HEK293 (cell line): Measurements from ENCODE around the gene EEF1AKMT3.

ENCODE experiments used
- BCL11A ChIP-seq: fragments of 450-650 bp; formaldehyde crosslinking; IDR thresholded peaks from 2 replicates; pipeline ENCODE4 v1.5.1; 2016; ENCODE audit warnings: low read depth, missing biosample characterization, missing genetic modification characterization
- HOXC10 ChIP-seq: sonication (generic); formaldehyde crosslinking; IDR thresholded peaks from 2 replicates; pipeline ENCODE4 v1.8.1; 2023; ENCODE audit warnings: mild to moderate bottlenecking, missing genetic modification reagents
- KLF1 ChIP-seq: fragments of 450-650 bp; formaldehyde crosslinking; IDR thresholded peaks from 2 replicates; pipeline ENCODE4 v1.5.1; 2016; ENCODE audit warnings: missing biosample characterization, missing genetic modification characterization
- KLF7 ChIP-seq: fragments of 450-650 bp; formaldehyde crosslinking; IDR thresholded peaks from 2 replicates; pipeline ENCODE4 v1.5.1; 2016; ENCODE audit warnings: missing biosample characterization, missing genetic modification characterization, borderline replicate concordance
- MZF1 ChIP-seq: fragments of 450-650 bp; formaldehyde crosslinking; IDR thresholded peaks from 2 replicates; pipeline ENCODE4 v1.5.1; 2017; ENCODE audit warnings: missing biosample characterization, missing genetic modification characterization, borderline replicate concordance
- OVOL3 ChIP-seq: fragments of 450-650 bp; formaldehyde crosslinking; IDR thresholded peaks from 2 replicates; pipeline ENCODE4 v1.5.1; 2016; ENCODE audit warnings: missing biosample characterization, missing genetic modification characterization
- REPIN1 ChIP-seq: fragments of 450-650 bp; formaldehyde crosslinking; IDR thresholded peaks from 2 replicates; pipeline ENCODE4 v1.5.1; 2017; ENCODE audit warnings: missing biosample characterization, missing genetic modification characterization, low read depth
- WT1 ChIP-seq: fragments of 450-650 bp; formaldehyde crosslinking; IDR thresholded peaks from 2 replicates; pipeline ENCODE4 v1.5.1; 2016; ENCODE audit warnings: missing biosample characterization, missing genetic modification characterization
- ZBTB7A ChIP-seq: fragments of 450-650 bp; formaldehyde crosslinking; IDR thresholded peaks from 2 replicates; pipeline ENCODE4 v1.5.1; 2016; ENCODE audit warnings: low read depth, missing biosample characterization, missing genetic modification characterization
- ZNF146 ChIP-seq: fragments of 450-650 bp; formaldehyde crosslinking; IDR thresholded peaks from 2 replicates; pipeline ENCODE4 v1.5.1; 2016; ENCODE audit warnings: missing biosample characterization, missing genetic modification characterization
- ZNF155 ChIP-seq: fragments of 450-650 bp; formaldehyde crosslinking; IDR thresholded peaks from 2 replicates; pipeline ENCODE4 v1.5.1; 2016; ENCODE audit warnings: missing biosample characterization, missing genetic modification characterization
- ZNF169 ChIP-seq: fragments of 450-650 bp; formaldehyde crosslinking; IDR thresholded peaks from 2 replicates; pipeline ENCODE4 v1.5.1; 2016; ENCODE audit warnings: missing biosample characterization, missing genetic modification characterization
- ZNF266 ChIP-seq: fragments of 450-650 bp; formaldehyde crosslinking; IDR thresholded peaks from 2 replicates; pipeline ENCODE4 v1.5.1; 2016; ENCODE audit warnings: missing biosample characterization, missing genetic modification characterization, low read depth
- ZNF302 ChIP-seq: fragments of 450-650 bp; formaldehyde crosslinking; IDR thresholded peaks from 2 replicates; pipeline ENCODE4 v1.5.1; 2016; ENCODE audit warnings: missing biosample characterization, missing genetic modification characterization, low read depth
- ZNF350 ChIP-seq: fragments of 450-650 bp; formaldehyde crosslinking; IDR thresholded peaks from 2 replicates; pipeline ENCODE4 v1.5.0; 2017; ENCODE audit warnings: missing biosample characterization, mild to moderate bottlenecking, missing genetic modification characterization
- ZNF366 ChIP-seq: fragments of 450-650 bp; formaldehyde crosslinking; conservative IDR thresholded peaks from 2 replicates; pipeline ENCODE4 v1.5.1; 2016; ENCODE audit warnings: missing biosample characterization, missing genetic modification characterization
- ZNF391 ChIP-seq: fragments of 450-650 bp; formaldehyde crosslinking; IDR thresholded peaks from 2 replicates; pipeline ENCODE4 v1.5.1; 2016; ENCODE audit warnings: low read depth, missing biosample characterization, missing genetic modification characterization, borderline replicate concordance
- ZNF501 ChIP-seq: fragments of 450-650 bp; formaldehyde crosslinking; IDR thresholded peaks from 2 replicates; pipeline ENCODE4 v1.5.1; 2016; ENCODE audit warnings: missing biosample characterization, missing genetic modification characterization
- ZNF558 ChIP-seq: fragments of 450-650 bp; formaldehyde crosslinking; IDR thresholded peaks from 2 replicates; pipeline ENCODE4 v1.5.1; 2016; ENCODE audit warnings: missing biosample characterization, missing genetic modification characterization
- ZNF747 ChIP-seq: fragments of 450-650 bp; formaldehyde crosslinking; IDR thresholded peaks from 2 replicates; pipeline ENCODE4 v1.5.1; 2016; ENCODE audit warnings: missing biosample characterization, missing genetic modification characterization
- ZNF785 ChIP-seq: fragments of 450-650 bp; formaldehyde crosslinking; IDR thresholded peaks from 2 replicates; pipeline ENCODE4 v1.5.1; 2016; ENCODE audit warnings: missing biosample characterization, missing genetic modification characterization
- ZNF791 ChIP-seq: fragments of 450-650 bp; formaldehyde crosslinking; IDR thresholded peaks from 2 replicates; pipeline ENCODE4 v1.5.1; 2016; ENCODE audit warnings: missing biosample characterization, missing genetic modification characterization
- ZXDB ChIP-seq: fragments of 450-650 bp; formaldehyde crosslinking; IDR thresholded peaks from 2 replicates; pipeline ENCODE4 v1.5.1; 2016; ENCODE audit warnings: missing biosample characterization, missing genetic modification characterization
- TF ChIP-seq, protein P1 (sequence below): fragments of 450-650 bp; formaldehyde crosslinking; IDR thresholded peaks from 2 replicates; pipeline ENCODE4 v1.5.1; 2016; ENCODE audit warnings: missing biosample characterization, missing genetic modification characterization
- TF ChIP-seq, protein P2 (sequence below): sonication (generic); formaldehyde crosslinking; IDR thresholded peaks from 2 replicates; pipeline ENCODE4 v1.8.1; 2022; ENCODE audit warnings: mild to moderate bottlenecking, moderate library complexity, missing genetic modification reagents
- TF ChIP-seq, protein P3 (sequence below): fragments of 450-650 bp; formaldehyde crosslinking; IDR thresholded peaks from 2 replicates; pipeline ENCODE4 v1.5.1; 2016; ENCODE audit warnings: missing biosample characterization, missing genetic modification characterization
- TF ChIP-seq, protein P4 (sequence below): fragments of 450-650 bp; formaldehyde crosslinking; IDR thresholded peaks from 2 replicates; pipeline ENCODE4 v1.5.1; 2016; ENCODE audit warnings: missing biosample characterization, missing genetic modification characterization
- TF ChIP-seq, protein P5 (sequence below): fragments of 450-650 bp; formaldehyde crosslinking; optimal IDR thresholded peaks from 2 replicates; pipeline ENCODE3; 2016; ENCODE audit warnings: missing biosample characterization, mild to moderate bottlenecking, missing genetic modification characterization
- TF ChIP-seq, protein P6 (sequence below): fragments of 450-650 bp; formaldehyde crosslinking; IDR thresholded peaks from 2 replicates; pipeline ENCODE4 v1.5.1; 2016; ENCODE audit warnings: missing biosample characterization, missing genetic modification characterization

EEF1AKMT3 gene

DNA sequence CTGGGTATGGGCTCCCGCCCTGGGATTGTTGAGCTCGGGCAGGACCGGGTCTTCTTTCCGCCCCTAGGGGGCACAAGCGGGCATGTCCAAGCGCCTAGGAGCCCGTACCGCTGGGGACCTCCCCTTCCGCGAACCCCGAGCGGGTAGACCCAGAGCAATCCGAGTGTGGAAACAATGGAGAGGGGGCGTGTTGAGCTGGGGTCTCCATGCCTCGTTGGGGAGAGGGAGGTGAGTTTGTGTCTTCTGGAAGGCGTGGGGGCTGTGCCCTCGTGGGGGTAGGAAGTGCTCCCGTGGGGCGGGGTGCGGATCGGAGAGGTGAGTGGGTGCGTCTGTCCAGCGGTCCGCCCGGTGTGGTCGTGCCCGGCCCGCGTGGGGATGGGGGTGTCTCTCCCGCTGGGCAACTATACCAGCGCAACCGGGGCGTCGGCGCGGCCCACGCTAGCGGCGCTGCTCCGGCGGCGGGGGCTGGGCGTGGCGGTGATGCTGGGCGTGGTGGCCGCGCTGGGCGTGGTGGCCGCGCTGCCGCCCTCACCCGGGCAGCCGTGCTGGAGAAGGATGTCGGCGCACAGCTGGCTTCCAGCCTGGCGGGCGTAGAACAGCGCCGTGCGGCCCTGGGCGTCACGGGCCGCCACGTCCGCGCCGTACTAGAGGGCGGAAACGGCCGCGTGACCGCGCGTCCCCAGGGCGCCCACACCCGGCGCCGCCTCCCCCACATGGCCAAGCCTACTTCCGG, 46.1 kb upstream of the EEF1AKMT3 start (continued):
- no peak for TF ChIP-seq ZNF155 (tag by site-specific recombination)
- TF ChIP-seq, protein P1, sequence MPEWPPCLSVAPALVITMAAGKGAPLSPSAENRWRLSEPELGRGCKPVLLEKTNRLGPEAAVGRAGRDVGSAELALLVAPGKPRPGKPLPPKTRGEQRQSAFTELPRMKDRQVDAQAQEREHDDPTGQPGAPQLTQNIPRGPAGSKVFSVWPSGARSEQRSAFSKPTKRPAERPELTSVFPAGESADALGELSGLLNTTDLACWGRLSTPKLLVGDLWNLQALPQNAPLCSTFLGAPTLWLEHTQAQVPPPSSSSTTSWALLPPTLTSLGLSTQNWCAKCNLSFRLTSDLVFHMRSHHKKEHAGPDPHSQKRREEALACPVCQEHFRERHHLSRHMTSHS: no peak
- no peak for TF ChIP-seq ZNF350 (tag by site-specific recombination)
- TF ChIP-seq, protein P2, sequence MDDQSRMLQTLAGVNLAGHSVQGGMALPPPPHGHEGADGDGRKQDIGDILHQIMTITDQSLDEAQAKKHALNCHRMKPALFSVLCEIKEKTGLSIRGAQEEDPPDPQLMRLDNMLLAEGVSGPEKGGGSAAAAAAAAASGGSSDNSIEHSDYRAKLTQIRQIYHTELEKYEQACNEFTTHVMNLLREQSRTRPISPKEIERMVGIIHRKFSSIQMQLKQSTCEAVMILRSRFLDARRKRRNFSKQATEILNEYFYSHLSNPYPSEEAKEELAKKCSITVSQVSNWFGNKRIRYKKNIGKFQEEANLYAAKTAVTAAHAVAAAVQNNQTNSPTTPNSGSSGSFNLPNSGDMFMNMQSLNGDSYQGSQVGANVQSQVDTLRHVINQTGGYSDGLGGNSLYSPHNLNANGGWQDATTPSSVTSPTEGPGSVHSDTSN (CRISPR knock-in tag): peak; percentile 56; the same call in 1 of the 2 replicates
- TF ChIP-seq ZNF169 (tag by site-specific recombination): no peak
- TF ChIP-seq ZNF302 (tag by site-specific recombination): no peak
- peak; percentile 96; the same call in 1 of the 2 replicates for TF ChIP-seq KLF7 (tag by site-specific recombination)
- TF ChIP-seq, protein P3, sequence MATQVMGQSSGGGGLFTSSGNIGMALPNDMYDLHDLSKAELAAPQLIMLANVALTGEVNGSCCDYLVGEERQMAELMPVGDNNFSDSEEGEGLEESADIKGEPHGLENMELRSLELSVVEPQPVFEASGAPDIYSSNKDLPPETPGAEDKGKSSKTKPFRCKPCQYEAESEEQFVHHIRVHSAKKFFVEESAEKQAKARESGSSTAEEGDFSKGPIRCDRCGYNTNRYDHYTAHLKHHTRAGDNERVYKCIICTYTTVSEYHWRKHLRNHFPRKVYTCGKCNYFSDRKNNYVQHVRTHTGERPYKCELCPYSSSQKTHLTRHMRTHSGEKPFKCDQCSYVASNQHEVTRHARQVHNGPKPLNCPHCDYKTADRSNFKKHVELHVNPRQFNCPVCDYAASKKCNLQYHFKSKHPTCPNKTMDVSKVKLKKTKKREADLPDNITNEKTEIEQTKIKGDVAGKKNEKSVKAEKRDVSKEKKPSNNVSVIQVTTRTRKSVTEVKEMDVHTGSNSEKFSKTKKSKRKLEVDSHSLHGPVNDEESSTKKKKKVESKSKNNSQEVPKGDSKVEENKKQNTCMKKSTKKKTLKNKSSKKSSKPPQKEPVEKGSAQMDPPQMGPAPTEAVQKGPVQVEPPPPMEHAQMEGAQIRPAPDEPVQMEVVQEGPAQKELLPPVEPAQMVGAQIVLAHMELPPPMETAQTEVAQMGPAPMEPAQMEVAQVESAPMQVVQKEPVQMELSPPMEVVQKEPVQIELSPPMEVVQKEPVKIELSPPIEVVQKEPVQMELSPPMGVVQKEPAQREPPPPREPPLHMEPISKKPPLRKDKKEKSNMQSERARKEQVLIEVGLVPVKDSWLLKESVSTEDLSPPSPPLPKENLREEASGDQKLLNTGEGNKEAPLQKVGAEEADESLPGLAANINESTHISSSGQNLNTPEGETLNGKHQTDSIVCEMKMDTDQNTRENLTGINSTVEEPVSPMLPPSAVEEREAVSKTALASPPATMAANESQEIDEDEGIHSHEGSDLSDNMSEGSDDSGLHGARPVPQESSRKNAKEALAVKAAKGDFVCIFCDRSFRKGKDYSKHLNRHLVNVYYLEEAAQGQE (tag by site-specific recombination): peak; percentile 82
- peak; percentile 82; the same call in 1 of the 2 replicates for TF ChIP-seq ZNF391 (tag by site-specific recombination)
- peak; percentile 49; the same call in 1 of the 2 replicates for TF ChIP-seq BCL11A (tag by site-specific recombination)
- no peak for TF ChIP-seq ZNF791 (tag by site-specific recombination)
- TF ChIP-seq MZF1: peak; percentile 65; the same call in 1 of the 2 replicates
- TF ChIP-seq, protein P4, sequence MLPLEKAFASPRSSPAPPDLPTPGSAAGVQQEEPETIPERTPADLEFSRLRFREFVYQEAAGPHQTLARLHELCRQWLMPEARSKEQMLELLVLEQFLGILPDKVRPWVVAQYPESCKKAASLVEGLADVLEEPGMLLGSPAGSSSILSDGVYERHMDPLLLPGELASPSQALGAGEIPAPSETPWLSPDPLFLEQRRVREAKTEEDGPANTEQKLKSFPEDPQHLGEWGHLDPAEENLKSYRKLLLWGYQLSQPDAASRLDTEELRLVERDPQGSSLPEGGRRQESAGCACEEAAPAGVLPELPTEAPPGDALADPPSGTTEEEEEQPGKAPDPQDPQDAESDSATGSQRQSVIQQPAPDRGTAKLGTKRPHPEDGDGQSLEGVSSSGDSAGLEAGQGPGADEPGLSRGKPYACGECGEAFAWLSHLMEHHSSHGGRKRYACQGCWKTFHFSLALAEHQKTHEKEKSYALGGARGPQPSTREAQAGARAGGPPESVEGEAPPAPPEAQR: peak; percentile 72; the same call in 1 of the 2 replicates
- no peak; the same call in 1 of the 2 replicates for TF ChIP-seq ZNF558 (tag by site-specific recombination)
- TF ChIP-seq KLF1 (tag by site-specific recombination): peak; percentile 95
- no peak for TF ChIP-seq ZNF266 (tag by site-specific recombination)
- 0 out of 2 replicates have a peak, but pooled peaks have one; percentile 30 for TF ChIP-seq HOXC10 (CRISPR knock-in tag)
- TF ChIP-seq ZNF501: peak; percentile 96
- no peak for TF ChIP-seq OVOL3 (tag by site-specific recombination)
- TF ChIP-seq, protein P5, sequence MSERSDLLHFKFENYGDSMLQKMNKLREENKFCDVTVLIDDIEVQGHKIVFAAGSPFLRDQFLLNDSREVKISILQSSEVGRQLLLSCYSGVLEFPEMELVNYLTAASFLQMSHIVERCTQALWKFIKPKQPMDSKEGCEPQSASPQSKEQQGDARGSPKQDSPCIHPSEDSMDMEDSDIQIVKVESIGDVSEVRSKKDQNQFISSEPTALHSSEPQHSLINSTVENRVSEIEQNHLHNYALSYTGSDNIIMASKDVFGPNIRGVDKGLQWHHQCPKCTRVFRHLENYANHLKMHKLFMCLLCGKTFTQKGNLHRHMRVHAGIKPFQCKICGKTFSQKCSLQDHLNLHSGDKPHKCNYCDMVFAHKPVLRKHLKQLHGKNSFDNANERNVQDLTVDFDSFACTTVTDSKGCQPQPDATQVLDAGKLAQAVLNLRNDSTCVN: peak; percentile 86
- peak; percentile 84 for TF ChIP-seq ZNF785 (tag by site-specific recombination)
- peak; percentile 97 for TF ChIP-seq ZBTB7A (tag by site-specific recombination)
- TF ChIP-seq REPIN1: 0 out of 2 replicates have a peak, but pooled peaks have one; percentile 86
- TF ChIP-seq ZNF366: no peak
- TF ChIP-seq ZNF747 (tag by site-specific recombination): no peak
- no peak for TF ChIP-seq ZNF146 (tag by site-specific recombination)
- peak; percentile 84 for TF ChIP-seq ZXDB (tag by site-specific recombination)
- TF ChIP-seq, protein P6, sequence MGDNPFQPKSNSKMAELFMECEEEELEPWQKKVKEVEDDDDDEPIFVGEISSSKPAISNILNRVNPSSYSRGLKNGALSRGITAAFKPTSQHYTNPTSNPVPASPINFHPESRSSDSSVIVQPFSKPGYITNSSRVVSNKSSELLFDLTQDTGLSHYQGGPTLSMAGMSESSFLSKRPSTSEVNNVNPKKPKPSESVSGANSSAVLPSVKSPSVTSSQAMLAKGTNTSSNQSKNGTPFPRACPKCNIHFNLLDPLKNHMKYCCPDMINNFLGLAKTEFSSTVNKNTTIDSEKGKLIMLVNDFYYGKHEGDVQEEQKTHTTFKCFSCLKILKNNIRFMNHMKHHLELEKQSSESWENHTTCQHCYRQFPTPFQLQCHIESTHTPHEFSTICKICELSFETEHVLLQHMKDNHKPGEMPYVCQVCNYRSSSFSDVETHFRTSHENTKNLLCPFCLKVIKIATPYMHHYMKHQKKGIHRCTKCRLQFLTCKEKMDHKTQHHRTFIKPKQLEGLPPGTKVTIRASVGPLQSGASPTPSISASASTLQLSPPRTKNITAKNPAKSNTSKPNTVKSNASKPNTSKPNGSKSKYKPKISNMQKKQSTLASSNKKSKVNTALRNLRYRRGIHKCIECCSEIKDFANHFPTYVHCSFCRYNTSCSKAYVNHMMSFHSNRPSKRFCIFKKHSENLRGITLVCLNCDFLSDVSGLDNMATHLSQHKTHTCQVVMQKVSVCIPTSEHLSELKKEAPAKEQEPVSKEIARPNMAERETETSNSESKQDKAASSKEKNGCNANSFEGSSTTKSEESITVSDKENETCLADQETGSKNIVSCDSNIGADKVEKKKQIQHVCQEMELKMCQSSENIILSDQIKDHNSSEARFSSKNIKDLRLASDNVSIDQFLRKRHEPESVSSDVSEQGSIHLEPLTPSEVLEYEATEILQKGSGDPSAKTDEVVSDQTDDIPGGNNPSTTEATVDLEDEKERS (tag by site-specific recombination): no peak
- peak; percentile 47; the same call in 1 of the 2 replicates for TF ChIP-seq WT1
